ENCODE results near the gene SGSH.

GRCh38 chr17:80169784-80170500 is 50.2 kb downstream of the SGSH start, which contains the start of gene CARD14:
- TF ChIP-seq ZNF274 (IDR thresholded peaks at IDR 0.05; ENCODE audit: low read depth, low read length) (no peak), YY1 (IDR thresholded peaks at IDR 0.05; ENCODE audit: insufficient read depth, insufficient read length) (no peak)
